Measurements from ENCODE around the gene GSDMA.
A peak's percentile ranks its signal among the peaks of the same experiment; 100 is the strongest.

GSDMA gene

DNA sequence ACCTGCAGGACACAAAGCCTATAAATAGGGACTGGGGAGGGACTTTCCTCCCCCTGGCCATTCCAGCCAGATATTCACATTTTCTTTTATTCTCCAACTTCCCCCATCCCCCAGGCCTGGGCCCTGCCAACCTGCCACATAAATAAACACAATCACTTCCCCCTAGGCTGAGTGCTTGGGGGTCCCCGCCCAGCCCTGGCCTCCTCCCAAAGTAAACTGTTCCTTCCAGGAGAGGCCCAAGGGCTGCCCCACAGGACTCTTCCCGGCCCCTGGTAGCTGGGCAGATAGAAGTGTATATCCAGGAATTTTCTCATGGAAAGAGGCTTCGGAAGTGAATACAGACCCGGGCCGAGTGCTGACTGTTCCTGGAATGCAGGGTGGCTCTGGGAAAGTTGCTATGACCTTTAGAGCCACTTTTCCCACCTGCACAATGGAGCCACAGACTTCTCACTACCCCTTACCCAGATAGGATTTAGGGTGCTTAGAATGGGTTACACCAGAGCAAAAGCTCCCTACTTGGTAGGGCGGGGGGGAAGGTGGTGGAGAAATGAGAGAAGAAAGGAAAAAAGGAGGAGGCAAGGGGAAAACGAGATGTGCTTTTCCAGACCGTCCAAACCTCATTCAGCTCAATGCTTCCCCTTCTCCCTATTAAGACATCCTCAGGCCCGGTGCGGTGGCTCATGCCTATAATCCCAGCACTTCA is 60.9 kb downstream of the GSDMA start:
- DNase-seq = no peak

DNA sequence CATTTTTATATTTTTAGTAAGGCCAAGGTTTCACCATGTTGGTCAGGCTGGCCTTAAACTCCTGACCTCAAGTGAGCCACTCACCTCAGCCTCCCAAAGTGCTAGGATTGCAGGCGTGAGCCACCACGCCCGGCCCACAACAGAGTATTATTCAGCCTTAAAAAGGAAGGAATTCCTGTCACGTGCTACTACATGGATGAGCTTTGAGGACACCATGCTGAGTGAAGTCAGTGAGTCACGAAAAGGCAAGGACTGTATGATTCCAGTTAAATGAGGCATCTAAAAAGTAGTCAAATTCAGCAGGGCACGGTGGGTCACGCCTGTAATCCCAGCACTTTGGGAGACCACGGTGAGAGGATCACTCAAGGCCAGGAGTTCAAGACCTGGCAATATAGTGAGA is 62.1 kb downstream of the GSDMA start:
- DNase-seq = no peak

- no peak for DNase-seq
Measured at GRCh38 chr17:40025559-40025958, 62.8 kb downstream of the GSDMA start.

DNA sequence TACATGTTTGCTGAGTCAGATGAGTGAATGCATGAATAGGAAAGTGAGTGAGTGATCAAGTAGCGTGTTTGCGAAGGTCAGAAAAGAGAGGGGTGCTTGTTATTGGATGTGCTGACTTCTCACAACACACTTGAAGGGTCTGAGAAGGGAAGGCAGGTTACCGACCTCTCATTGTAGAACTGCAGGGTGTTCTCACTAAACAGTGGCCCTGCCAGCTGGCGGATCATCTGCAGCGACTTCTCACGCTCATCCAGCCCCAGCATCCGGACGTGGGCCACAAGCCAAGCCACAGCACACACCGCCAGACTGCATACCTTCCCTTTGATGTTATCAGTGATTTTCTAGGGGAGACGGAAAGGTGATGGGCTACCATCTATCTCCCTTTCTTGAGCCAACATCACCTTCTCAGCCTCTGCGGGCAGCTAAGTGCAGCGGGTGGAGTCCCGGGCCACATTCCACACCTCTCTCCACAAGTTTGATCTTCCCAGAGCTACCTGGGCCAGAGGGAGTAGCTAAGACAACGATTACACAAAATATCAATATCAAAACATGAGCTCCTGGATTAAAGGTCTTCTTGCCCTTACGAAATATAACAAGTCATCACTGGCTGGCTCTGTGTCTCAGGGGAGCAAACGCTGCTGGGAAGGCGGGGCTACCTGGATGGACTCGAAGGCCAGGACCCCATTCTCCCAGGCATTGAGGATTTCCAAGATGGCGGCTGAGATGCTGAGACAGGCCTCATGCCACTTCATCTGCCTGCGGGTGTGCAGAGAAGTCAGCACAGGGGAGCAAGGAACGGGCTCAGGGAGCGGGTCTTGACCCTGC is 63.4 kb downstream of the GSDMA start:
- no peak for DNase-seq

DNA sequence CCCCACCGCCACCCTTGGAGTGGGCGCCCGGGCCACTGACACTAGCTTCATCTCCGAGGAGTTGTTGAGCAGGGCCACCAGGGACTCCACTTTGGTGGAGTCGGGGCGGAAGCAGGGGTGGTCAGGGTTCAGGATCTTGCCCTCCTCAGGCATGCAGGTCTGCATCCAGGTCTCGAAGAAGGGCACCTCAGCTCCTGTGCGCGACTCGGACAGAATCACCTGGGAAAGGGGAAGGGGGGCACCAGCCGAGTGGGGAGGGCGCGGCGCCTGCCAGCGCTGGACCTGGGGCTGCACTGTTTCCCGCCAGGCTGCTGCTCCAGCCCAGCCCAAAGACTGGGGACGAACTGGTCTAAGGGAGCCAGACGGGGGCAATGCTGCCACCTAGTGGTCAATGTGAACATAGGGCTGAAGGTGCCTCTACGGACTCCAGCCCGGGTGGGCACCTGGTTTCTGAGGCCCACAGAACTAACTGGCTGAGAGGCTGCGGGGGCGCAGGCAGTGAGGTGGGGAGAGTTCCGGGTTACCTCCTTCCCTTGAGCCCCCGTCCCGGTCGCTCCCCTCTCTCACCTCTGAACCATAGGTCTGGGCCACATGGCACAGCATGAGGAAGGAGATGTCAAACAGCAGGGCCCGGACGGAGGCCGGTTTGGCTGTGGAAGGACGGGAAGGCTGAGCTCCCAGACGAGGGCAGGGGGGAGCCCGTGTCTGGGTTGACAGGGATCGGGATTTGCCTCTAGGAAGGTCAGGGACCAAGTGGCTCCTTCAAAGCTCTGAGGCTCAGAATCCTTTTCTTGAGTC is 64.2 kb downstream of the GSDMA start:
- DNase-seq = peak; percentile 75
